DND-41 (cell line): Measurements from ENCODE around the gene KDM8.

Experiments
- CTCF ChIP-seq: IDR thresholded peaks from 2 replicates; pipeline ENCODE4 v1.5.1; 2012; ENCODE audit warnings: borderline replicate concordance, low read length, moderate library complexity, mild to moderate bottlenecking; ENCODE audit not compliant: poor library complexity, severe bottlenecking; ENCODE audit errors: extremely low read depth
- EZH2 ChIP-seq: IDR thresholded peaks from 3 replicates; pipeline ENCODE4 v1.6.1; 2012; ENCODE audit warnings: borderline replicate concordance, low read depth, mild to moderate bottlenecking, moderate library complexity, low read length, inconsistent platforms; ENCODE audit not compliant: severe bottlenecking

GRCh38 chr16:27211026-27211425, 7.7 kb downstream of the KDM8 start:
- TF ChIP-seq CTCF (no peak), EZH2 (no peak)
